PC-9 (cell line): Measurements from ENCODE around the gene GTF2IRD1.

Experiments
- CTCF ChIP-seq: fragments of 200-600 bp; sonication (generic); conservative IDR thresholded peaks from 2 replicates; pipeline ENCODE4 v1.6.1; 2017; ENCODE audit warnings: mixed run types, antibody characterized with exemption, mild to moderate bottlenecking, moderate library complexity
- EZH2 ChIP-seq: fragments of 200-600 bp; sonication (generic); IDR thresholded peaks from 2 replicates; pipeline ENCODE4 v1.8.0; 2017; ENCODE audit warnings: antibody characterized with exemption, low read depth

- TF ChIP-seq EZH2, result no peak
- TF ChIP-seq CTCF, result no peak
Observed at GRCh38 chr7:74439541-74439940, 14.2 kb upstream of the GTF2IRD1 start.
